ENCODE results near the gene MS4A18. TPM values are rescaled to one million over a fixed set of nuclear protein-coding genes. Genes with fewer than 3 reads are reported as not detected.

The MS4A18 gene
- total RNA-seq, 2 experiments from 2014 or later = not detected

DNA sequence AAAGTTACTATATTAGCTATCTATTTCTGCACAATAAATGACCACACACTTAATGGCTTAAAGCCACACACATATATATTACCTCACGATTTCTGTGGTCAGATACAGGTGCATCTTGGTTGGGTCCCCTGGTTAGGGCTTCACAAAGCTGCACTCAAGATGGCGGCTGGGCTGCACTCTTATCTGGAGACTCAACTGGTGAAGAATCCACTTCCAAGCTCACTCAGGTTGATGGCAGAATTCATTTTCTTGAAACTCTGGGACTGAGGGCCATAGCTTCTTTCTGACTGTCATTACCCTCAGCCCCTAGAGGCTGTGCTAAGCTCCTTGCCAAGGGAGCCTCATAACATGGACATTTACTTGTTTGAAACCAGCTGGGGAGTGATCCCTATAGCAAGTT, 55.5 kb downstream of the MS4A18 start:
- Mint-ChIP-seq H3K36me3 (ENCODE audit: low read depth) (no peaks in the 10 kb centered on the region), H3K9me3 (no peaks in the 10 kb centered on the region), H3K27ac (no peak overlapping the region), H3K27me3 (no peaks in the 10 kb centered on the region), H3K4me3 (no peak overlapping the region), H3K4me1 (ENCODE audit: low read depth) (peaks cover 5% of the 10 kb centered on the region)
- CTCF ChIA-PET = interaction anchor here (1.0 to 11.7 kb wide), 4 partner anchors 16 to 119 kb away, joined by 5 to 116 read pairs (median 25); no protein-coding TSS in a partner anchor
- POLR2A ChIA-PET = interaction anchor here (1.6 kb wide), 1 partner anchor 10 kb away, joined by 4 read pairs; no protein-coding TSS in a partner anchor
- intact Hi-C loops (cut with micrococcal nuclease) = no loop called here
- TF ChIP-seq, protein P1, sequence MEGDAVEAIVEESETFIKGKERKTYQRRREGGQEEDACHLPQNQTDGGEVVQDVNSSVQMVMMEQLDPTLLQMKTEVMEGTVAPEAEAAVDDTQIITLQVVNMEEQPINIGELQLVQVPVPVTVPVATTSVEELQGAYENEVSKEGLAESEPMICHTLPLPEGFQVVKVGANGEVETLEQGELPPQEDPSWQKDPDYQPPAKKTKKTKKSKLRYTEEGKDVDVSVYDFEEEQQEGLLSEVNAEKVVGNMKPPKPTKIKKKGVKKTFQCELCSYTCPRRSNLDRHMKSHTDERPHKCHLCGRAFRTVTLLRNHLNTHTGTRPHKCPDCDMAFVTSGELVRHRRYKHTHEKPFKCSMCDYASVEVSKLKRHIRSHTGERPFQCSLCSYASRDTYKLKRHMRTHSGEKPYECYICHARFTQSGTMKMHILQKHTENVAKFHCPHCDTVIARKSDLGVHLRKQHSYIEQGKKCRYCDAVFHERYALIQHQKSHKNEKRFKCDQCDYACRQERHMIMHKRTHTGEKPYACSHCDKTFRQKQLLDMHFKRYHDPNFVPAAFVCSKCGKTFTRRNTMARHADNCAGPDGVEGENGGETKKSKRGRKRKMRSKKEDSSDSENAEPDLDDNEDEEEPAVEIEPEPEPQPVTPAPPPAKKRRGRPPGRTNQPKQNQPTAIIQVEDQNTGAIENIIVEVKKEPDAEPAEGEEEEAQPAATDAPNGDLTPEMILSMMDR (IDR thresholded peaks at IDR 0.05) = no peak
- ATAC-seq (no peak), DNase-seq (no peak)

DNA sequence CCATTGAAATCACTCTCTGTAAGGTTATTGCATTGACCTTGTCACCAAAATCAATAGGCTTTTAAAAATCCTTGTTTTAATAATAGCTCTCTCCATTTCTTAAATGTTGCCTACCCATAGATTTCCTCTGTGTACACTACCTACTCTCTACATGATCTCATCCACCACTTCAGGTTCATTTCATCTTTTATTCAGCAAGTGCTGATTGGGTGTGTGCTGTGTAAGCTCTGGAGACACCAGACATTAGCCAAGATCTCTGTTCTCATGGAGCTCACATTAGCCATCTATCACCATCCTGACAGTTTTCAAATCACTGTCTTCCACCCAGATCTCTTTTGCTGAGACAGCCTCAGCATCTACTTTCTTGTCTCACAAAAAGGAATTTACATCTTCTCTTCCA, 56.3 kb downstream of the MS4A18 start:
- CTCF ChIA-PET = interaction anchor here (0.7 to 11.7 kb wide), 3 partner anchors 16 to 406 kb away, joined by 3 to 116 read pairs (median 5); no protein-coding TSS in a partner anchor
- POLR2A ChIA-PET = interaction anchor here (1.6 kb wide), 1 partner anchor 11 kb away, joined by 4 read pairs; no protein-coding TSS in a partner anchor
- intact Hi-C loops (cut with micrococcal nuclease) = no loop called here
- H3K4me1 Mint-ChIP-seq (ENCODE audit: low read depth) = no peaks in the 10 kb centered on the region
- no peak overlapping the region for H3K27ac Mint-ChIP-seq
- DNase-seq = no peak
- H3K4me3 Mint-ChIP-seq = no peak overlapping the region
- H3K36me3 Mint-ChIP-seq (ENCODE audit: low read depth) = no peaks in the 10 kb centered on the region
- TF ChIP-seq, protein P1 (IDR thresholded peaks at IDR 0.05) = no peak
- H3K27me3 Mint-ChIP-seq = no peaks in the 10 kb centered on the region
- no peaks in the 10 kb centered on the region for H3K9me3 Mint-ChIP-seq
- ATAC-seq = no peak

DNA sequence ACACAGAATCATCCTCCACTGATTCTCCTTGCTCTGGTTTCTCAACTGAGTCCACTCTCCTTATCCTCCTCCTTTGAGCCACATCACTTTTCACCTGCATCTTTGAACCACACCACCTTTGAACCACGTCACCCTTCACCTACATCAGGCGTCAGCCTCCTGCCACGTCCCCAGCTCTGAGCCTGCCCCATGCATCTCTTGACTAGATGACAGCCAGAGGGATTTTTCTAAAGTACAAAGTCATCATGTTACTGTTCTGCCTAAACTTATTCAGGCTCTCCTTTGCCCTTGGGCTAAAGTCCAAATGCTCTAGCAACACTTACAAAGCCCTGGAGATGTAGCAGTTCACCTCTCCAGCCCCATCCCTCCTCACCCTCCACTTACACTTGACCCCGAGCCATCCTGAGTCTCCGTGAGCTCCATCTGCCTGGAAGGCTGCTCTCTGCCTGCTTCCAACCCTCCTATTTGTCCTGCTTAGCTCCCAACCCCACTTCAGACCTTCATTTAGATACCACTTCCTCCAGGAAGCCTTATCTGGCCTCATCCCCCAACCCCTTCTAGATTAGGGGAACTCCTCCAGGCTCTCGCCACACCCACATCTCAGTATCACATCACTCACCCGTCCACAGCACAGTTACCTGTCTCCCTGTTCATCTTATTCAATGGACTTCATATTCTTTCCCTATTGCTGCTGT, 56.9 kb downstream of the MS4A18 start:
- no peak for ATAC-seq
- Mint-ChIP-seq H3K27ac (no peak overlapping the region), H3K4me1 (ENCODE audit: low read depth) (no peaks in the 10 kb centered on the region), H3K36me3 (ENCODE audit: low read depth) (no peaks in the 10 kb centered on the region), H3K9me3 (no peaks in the 10 kb centered on the region), H3K27me3 (no peaks in the 10 kb centered on the region), H3K4me3 (no peak overlapping the region)
- POLR2A ChIA-PET = no interaction called here
- intact Hi-C loops (cut with micrococcal nuclease) = no loop called here
- DNase-seq = no peak
- CTCF ChIA-PET = interaction anchor here (0.7 to 11.7 kb wide), 4 partner anchors 17 to 406 kb away, joined by 3 to 116 read pairs (median 5); no protein-coding TSS in a partner anchor
- TF ChIP-seq, protein P1 (IDR thresholded peaks at IDR 0.05) = no peak

- Mint-ChIP-seq H3K27ac (no peak overlapping the region), H3K4me3 (no peak overlapping the region), H3K27me3 (no peaks in the 10 kb centered on the region), H3K36me3 (ENCODE audit: low read depth) (no peaks in the 10 kb centered on the region), H3K9me3 (no peaks in the 10 kb centered on the region), H3K4me1 (ENCODE audit: low read depth) (no peaks in the 10 kb centered on the region)
- ATAC-seq (no peak), DNase-seq (no peak)
- POLR2A ChIA-PET = interaction anchor here (1.1 kb wide), 1 partner anchor 13 kb away, joined by 4 read pairs; no protein-coding TSS in a partner anchor
- intact Hi-C loops (cut with micrococcal nuclease) = no loop called here
- CTCF ChIA-PET = interaction anchor here (1.2 to 11.7 kb wide), 2 partner anchors 17 to 49 kb away, joined by 5 to 116 read pairs; no protein-coding TSS in a partner anchor
- TF ChIP-seq, protein P1 (IDR thresholded peaks at IDR 0.05) = no peak
These were observed 57.4 kb downstream of the MS4A18 start for GRCh38 chr11:60781981-60782316.
